Amniotic epithelial cell (primary cell): ENCODE data around the gene OR2V2.
"Not testable (repeated sequence)": the region's sequence is repeated elsewhere in the genome, so short reads cannot be mapped to it uniquely, and the experiment has no call there.

Experiments used
- DNase-seq: peaks from one replicate; pipeline ENCODE4 v3.0.0-alpha.2; 2010; ENCODE audit warnings: low read depth

The OR2V2 gene, protein sequence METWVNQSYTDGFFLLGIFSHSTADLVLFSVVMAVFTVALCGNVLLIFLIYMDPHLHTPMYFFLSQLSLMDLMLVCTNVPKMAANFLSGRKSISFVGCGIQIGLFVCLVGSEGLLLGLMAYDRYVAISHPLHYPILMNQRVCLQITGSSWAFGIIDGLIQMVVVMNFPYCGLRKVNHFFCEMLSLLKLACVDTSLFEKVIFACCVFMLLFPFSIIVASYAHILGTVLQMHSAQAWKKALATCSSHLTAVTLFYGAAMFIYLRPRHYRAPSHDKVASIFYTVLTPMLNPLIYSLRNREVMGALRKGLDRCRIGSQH

DNA sequence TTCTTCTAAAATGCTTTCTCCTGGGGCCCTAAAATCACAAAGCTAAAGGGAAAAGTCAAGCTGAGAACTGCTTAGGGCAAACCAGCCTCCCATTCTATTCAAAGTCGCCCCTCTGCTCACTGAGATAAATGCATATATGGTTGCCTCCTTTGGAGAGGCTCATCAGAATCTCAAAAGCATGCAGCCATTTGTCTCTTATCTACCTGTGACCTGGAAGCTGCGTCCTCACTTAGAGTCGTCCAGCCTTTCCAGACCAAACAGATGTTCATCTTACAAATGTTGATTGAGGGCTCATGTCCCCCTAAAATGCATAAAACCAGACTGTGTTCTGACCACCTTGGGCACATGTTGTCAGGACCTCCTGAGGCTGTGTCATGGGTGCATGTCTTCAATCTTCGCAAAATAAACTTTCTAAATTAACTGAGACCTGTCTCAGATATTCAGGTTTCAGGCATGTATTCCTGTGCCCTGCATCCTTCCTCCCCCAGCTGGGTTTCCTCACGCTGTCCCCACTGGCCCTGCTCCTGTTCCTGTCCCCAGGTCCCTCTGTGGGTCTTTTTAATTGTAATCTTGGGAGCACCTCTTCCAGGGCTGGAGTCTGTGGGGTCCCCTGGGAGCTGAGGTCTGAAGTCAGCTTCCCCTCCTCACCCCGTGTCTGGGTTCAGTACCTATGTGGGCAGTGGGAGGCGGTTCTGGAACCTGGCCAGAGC, at the start of gene OR2V2:
Gene OR2V2 (plus strand): TSS at position 660 of the 710 bp plus-strand sequence. CDS start 7,357 bp downstream, outside the sequence.
- not testable (repeated sequence) for DNase-seq

DNA sequence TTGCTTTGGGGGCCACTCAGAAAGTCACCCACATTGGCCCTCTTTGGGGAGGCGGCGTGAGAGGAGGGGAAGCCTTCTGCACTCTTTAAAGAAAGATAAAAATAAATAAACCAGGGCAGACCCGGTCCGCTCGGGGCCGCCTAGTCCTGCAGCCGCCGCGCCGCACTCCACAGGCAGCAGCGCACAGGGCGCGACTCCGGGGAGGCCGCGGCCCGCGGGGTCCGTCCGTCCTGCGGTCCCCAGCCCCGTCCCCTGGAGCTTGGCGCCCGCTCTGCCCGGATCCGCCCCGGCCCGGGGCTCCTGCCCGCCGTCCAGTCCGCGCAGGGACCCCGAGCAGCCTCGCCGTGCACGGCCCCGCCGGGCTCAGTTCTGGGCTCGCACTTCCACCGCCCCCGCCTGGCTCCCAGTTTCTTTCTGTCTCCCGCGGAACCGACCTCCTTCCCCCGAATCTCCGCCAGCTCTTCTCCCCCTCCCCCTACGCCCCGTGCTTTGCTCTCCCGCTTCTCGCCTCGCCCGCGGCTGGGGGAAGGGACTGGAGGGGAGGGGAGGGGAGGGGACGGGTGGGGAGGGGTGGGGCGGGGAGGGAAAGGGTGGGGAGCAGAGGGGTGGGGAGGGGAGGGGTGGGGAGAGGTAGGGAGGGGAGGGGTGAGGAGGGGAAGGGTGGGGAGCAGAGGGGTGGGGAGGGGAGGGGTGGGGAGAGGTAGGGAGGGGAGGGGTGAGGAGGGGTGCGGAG, 49.5 kb upstream of the OR2V2 start:
- not testable (repeated sequence) for DNase-seq

DNA sequence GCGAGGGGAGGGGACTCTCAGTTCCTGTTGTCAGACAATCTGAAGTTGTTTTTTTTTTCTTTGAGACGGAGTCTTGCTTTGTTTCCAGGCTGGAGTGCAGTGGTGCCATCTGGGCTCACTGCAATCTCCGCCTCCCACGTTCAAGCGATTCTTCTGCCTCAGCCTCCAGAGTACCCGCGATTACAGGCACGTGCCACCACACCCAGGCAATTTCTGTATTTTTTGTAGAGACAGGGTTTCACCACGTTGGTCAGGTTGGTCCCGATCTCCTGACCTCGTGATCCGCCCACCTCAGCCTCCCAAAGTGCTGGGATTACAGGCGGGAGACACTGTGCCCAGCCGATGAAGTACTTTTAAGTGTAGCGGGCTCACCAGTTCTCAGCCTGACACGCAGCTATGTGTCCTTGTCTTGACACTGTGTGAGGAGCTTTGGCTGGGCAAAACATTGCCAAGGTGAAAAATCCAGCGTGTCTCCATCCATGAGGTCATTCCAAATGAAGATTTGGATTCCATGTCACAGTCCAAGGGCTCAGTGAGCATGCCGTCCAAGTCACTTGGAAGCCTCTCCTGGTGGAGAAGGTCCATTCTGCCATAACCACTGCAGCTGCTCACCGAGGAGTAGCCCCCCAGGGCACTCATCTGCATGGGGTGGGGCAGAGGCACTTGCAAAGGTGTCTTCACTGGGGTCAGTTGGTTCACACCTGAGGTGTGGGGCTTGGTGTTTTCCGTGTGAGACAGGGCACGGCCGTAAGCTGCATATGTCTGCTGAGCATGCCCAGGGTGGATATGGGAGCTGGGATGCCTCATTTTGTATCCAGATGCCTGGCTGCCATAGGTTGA, 48.4 kb upstream of the OR2V2 start:
- no peak for DNase-seq

DNA sequence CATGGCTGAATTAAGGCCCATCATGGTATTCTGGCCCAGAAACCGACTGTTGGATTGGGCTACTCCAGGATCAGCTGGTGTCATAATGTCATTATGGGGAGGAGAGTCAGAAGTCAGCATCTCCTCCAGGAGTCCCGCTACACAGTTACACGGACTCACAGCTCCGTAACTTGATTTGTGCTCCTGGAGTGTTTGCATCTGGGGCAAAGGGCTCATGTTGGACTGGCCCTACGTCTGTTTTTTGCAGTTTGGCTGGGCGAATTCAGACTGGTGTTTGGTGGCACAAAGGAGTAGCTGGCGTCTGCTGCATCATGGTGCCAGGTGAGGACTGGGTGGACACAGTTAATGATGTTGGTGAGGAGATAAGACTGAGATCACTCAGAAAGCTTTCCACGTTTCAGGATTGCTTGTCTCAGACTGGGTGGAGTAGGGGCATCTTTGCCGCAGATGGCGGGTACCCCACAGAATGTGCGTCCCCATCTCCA, 47.7 kb upstream of the OR2V2 start:
- DNase-seq, result no peak

DNA sequence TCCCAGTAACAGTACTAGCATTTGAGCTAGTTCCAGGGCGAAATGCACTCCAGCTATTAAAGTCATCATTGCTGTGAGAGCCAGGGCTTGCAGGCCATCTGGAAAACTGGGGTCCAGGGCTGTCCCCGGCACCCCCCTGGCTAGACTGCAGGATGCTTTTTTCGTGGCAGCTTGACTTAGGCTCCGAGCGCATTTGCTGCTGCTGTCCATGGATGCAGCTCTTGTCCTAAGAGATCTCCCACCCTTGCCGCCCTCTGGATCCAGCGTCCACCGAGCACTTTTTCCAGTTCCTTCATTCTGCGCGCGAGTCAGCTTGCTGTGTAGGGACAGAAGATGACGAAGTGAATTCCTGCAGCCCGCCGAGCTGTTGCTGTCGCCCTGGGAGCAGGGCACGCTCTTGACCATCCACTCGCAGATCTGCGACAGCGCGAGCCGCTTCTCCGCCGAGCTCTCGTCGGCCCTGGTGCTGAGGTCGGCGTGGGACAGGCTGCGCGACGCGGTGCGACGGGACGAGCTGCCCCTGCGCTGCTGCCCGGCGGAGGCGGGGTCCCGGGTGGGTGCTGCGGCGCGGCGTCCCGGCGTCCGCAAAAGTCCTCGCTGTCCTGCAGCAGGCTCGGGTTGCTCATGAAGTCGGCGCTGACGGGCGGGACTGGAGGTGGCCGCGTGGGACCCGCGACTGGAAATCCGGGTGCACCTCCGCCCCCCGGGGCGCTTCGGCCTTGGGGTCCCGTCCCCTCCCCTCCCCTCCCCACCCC, 47.1 kb upstream of the OR2V2 start:
- no peak for DNase-seq

DNA sequence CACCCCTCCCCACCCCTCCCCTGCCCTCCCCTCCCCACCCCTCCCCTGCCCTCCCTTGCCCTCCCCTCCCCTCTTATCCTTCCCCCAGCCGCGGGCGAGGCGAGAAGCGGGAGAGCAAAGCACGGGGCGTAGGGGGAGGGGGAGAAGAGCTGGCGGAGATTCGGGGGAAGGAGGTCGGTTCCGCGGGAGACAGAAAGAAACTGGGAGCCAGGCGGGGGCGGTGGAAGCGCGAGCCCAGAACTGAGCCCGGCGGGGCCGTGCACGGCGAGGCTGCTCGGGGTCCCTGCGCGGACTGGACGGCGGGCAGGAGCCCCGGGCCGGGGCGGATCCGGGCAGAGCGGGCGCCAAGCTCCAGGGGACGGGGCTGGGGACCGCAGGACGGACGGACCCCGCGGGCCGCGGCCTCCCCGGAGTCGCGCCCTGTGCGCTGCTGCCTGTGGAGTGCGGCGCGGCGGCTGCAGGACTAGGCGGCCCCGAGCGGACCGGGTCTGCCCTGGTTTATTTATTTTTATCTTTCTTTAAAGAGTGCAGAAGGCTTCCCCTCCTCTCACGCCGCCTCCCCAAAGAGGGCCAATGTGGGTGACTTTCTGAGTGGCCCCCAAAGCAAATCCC, 46.2 kb upstream of the OR2V2 start:
- DNase-seq, result not testable (repeated sequence)

DNA sequence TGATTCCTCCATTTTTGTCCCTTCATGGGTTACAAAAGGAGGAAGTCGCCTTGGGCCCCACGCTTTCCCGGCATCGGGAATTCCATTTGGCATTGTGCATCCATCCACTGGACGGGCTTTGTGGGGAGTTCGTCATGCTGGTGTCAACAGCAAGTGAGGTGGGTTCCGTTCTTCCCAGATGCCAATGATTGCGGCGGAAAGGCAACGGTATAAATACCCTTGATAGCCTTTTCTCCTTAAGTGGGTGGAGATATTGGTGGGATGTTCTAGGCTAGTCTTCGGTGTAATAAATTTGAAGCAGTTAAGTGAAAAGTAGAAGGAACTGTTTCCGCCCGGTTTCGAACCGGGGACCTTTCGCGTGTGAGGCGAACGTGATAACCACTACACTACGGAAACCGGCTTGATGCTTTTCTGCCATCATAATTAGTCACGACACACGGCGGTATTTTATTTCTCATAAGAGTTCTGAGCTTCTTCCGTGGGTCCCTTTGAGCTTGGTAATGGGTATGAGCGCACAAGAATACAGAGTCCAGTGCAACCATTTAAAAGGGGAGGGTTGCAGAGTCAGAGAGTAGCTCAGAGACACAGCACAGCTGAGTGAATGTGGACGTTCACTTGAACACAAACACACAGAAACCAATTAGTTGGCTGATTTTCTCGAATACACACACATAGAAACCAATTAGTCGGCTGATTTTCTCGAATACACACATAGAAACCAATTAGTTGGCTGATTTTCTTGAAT, 45.3 kb upstream of the OR2V2 start:
- not testable (repeated sequence) for DNase-seq

DNA sequence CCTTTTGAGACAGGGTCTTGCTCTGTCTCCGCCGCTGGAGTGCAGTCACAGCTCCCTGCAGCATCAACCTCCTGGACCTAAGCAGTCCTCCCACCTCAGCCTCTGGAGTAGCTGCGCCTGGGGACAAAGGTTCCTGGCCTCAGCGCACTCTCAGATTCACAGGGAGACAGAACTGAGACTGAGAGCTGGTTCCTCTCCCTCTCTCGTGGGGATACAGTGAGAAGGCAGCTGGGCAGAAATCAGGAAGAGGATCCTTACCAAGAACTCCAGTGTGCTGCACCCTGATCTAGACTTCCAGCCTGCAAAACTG, 43.2 kb upstream of the OR2V2 start:
- not testable (repeated sequence) for DNase-seq

DNA sequence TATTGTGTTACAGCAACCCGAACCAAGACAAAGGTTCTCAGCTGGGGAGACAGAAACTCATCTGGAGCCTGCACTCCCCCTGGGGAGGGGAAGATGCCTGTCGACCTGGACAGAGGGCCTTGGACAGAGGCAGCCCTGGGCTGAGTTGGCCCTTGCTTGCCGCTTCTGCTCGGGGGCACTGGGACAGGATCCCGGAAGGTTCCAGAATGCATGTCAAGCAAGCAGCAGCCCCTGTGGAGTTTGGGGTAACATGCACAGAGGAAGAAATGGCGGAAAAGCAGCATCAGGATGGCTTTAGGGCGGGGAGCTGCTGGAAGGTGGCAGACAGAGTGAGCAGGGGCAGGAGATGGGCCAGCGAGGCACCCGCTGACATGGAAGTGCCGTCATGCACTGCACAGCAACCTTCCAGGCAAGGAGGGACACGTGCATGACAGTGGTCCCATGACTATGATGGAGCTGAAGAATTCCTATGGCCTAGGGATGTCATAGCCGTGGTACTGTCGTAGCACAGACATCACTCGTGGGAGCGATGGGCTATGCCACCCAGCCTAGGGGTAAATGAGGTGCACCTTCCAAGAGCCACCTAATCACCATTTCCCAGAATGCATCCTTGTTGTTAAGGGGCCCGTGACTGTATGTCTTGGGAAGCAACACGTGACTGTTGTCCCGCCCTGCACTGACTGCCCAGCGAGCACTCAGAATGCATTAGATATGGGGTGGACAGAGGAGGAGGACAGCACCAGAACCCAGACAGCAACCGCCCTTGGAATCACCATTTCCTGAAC, 42.6 kb upstream of the OR2V2 start:
- DNase-seq, result not testable (repeated sequence)

DNA sequence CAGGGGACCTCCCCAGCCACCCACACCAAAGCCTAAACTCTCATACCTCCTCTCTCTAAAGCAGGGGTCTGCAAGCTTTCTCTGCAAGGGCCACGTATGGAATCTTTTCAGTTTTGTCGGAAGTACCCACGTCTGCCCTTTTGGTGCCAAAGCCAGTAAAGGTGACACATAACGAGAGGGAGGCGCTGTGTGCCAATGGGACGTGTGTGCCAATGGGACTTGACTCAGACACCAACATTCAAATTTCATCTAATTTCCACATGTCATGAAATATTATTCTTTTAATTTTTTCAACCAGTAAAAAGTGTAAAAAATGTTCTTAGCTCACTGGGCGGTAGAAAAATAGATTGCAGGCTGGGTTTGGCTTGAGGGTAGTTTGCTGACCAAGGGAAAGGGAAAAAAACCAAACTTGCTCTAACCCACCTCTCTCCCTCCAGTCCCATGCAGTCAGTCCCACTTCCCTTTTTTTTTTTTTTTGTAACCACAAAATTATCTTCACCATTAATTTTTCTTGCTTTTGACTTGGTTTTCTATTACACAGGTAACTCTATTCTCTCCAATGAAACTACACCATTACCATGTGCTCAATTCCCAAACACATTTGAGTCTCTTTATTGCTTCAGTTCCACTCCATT, 41.9 kb upstream of the OR2V2 start:
- no peak for DNase-seq

DNA sequence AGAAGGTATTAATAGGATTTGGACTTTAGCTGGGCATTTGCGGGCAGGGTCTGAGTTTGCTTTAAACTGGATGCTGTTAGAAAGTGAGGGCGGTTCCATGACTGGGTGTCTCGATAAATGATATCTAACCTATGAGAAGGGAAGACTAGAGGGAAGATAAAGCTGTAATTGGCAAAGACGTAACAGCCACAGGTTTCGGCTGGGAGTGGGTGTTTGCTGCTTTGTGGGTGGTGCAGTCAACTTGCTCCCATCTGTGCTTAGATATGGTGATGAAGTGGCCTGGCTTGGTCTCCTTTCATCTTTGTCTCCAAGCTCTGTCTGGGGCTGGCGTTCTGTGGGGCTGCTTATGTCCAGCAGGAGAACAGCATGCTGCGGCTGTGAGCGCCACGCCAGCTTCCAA, 39.7 kb upstream of the OR2V2 start:
- no peak for DNase-seq

DNA sequence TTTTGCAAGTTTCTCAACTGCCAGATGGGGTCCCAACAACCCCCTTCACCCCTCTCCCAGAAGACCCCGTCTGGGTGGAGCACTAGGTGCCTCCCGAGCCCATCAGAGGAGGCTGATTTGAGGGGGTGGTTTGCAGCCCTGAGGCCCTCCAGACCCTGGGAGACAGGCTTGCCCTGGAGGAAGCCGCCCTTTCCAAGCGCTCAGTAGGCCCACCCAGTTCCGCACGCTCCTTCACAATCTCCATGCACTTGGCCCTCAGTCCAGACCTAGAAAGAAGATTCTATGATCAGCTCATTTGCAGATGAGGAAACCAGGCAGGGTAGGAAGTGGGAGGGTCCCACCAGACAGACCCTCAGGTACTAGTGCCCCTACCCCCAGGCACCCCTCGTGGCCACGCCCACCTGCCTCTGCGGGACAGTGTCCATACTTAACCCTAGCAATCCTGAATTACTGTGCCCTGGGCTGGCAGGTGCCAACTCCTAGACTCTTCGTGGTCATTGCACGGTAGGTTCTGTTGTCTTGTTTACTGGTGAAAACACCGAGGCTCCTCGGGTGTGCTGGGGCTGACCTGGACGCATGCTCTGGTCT, 38.7 kb upstream of the OR2V2 start:
- DNase-seq, result no peak

DNA sequence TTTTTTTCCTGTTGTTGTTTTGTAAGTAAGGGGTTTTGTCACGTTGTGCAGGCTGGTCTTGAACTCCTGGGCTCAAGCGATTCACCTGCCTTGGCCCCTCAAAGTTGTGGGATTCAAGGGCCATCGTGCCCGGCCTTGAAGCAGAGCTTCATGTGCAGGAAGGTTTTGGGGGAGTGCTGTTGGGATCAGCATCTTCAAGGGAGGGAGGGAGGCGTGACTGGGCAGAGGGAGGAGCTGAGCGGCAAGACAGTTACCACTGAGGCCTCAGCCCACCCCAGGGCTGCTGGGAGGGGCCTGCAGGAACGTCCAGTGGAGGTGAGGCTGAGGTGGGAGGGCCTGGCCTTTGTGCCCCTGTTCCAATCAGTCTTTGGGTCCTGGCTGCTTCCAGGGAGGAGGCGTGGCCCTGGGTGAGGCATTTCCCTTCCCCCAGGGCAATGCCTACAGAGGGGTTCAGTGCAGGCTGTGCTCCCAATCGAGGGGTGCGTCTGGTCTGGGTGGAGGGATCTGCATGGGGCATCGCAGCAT, 37.8 kb upstream of the OR2V2 start:
- DNase-seq, result no peak

DNA sequence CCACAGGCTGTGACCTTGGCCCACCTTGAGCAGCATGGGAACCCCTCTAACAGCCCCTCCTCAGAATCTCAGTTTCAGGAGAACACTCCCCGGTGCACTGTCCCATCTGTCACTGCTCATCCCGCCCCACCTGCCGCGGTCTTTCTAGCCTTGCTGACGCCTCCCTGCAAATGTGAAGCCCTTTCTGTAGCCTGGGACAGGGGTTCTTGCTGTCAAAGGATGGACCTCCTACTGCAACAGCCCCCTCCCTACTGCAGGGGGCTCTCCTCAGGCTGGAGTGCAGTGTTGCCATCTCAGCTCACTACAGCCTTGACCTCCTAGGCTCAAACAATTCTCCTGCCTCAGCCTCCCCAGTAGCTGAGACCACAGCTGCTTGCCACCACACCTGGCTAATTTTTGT, 36.4 kb upstream of the OR2V2 start:
- DNase-seq, result no peak

DNA sequence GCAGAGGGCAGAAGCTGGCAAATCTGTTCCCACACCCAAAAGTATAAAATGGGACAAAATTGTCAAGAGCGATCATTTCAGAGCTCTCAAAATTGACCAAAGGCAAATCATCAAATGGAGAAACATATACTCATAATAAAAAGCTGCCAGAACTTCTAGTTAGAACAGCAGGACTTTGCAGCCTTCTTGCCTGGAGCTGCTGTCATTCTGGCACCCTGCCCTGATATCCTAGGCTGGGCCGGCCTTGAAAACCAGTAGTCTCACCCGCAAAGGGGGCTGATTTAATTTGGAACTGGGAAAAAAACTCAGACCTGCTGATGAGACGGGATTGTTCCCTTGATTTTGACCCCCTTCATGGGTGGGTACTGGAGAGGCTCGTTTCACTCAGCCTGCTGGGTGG, 34.9 kb upstream of the OR2V2 start:
- DNase-seq, result no peak

DNA sequence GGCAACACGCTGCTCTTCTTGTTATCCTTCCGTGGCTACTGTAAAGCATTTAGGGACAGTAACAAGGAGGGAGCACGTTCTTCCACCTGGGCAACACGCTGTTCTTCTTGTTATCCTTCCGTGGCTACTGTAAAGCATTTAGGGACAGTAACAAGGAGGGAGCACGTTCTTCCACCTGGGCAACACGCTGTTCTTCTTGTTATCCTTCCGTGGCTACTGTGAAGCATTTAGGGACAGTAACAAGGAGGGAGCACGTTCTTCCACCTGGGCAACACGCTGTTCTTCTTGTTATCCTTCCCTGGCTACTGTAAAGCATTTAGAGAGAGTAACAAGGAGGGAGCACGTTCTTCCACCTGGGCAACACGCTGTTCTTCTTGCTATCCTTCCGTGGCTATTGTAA, 33.8 kb upstream of the OR2V2 start:
- DNase-seq, result not testable (repeated sequence)

DNA sequence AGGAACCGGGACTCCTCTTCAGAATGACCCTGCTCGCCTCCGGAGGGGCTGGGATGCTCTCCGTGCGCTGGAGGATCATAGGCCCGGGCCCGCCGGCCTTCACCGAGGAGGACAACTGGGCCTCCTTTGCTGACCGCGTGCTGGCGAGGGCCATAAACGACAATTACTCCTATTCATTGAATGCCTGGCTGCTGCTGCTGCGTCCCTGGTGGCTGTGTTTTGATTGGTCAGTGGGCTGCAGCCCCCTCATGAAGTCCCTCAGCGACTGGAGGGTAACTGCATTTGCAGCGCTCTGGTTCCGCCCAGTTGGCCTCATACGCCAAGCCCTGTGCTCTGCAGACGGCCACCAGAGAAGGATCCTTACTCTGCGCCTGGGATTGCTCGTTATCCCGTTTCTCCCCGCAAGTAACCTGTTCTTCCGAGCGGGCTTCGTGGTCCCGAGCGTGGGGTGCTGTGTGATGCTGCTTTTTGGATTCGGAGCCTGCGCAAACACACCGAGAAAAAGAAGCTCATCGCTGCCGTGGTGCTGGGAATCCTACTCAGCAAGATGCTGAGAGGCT, 33.0 kb upstream of the OR2V2 start:
- DNase-seq, result no peak
